Sigmoid colon (tissue), 4 donors: Measurements from ENCODE around the gene POT1.

Source experiments
- POLR2A ChIP-seq, 2 donors: fragments of 450-650 bp; IDR thresholded peaks; one replicate each; pipeline ENCODE4 v1.6.1; 2016; ENCODE audit warnings: antibody characterized with exemption in 2 of 2, mild to moderate bottlenecking in 2 of 2, moderate library complexity in 2 of 2
- POLR2AphosphoS5 ChIP-seq, 4 donors: sonication (generic); formaldehyde crosslinking; IDR thresholded peaks; one replicate each; pipeline ENCODE4 v1.6.1; 2017; ENCODE audit warnings: antibody characterized with exemption in 4 of 4
- TF ChIP-seq, protein P1 (sequence below), 4 experiments: fragments of 450-650 bp in 3 of 4; fragments of 200-600 bp in 1 of 4; IDR thresholded peaks; one replicate each; pipeline ENCODE4 v1.5.1; 2016 to 2019; ENCODE audit warnings: antibody characterized with exemption in 4 of 4, mild to moderate bottlenecking in 3 of 4, moderate library complexity in 2 of 4

DNA sequence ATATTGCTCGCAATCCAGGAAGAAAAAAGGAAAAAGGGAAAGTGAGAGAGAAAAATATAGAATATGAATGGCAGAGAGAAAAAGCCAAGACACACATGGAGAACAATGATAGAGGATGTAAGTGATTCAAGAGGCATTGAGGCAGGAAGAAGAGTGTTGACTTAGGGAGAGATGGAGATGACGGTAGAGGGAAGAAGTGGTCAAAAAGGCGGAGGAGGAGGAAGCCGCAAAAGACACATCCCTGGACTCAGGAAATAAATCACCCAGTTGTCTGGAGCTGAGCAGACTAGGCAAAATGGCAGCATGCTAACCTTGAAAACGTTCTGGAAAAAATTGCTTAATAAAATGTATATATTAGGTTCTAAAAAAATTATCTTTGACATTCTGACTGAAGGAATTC is 146.4 kb downstream of the POT1 start:
- TF ChIP-seq, protein P1, sequence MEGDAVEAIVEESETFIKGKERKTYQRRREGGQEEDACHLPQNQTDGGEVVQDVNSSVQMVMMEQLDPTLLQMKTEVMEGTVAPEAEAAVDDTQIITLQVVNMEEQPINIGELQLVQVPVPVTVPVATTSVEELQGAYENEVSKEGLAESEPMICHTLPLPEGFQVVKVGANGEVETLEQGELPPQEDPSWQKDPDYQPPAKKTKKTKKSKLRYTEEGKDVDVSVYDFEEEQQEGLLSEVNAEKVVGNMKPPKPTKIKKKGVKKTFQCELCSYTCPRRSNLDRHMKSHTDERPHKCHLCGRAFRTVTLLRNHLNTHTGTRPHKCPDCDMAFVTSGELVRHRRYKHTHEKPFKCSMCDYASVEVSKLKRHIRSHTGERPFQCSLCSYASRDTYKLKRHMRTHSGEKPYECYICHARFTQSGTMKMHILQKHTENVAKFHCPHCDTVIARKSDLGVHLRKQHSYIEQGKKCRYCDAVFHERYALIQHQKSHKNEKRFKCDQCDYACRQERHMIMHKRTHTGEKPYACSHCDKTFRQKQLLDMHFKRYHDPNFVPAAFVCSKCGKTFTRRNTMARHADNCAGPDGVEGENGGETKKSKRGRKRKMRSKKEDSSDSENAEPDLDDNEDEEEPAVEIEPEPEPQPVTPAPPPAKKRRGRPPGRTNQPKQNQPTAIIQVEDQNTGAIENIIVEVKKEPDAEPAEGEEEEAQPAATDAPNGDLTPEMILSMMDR (IDR thresholded peaks at IDR 0.05), result no peak
- TF ChIP-seq POLR2AphosphoS5 (IDR thresholded peaks at IDR 0.05) (no peak), POLR2A (IDR thresholded peaks at IDR 0.05) (no peak)
